ENCODE results near the gene PTP4A2.
"Not testable (repeated sequence)": the region's sequence is repeated elsewhere in the genome, so short reads cannot be mapped to it uniquely, and the experiment has no call there.

GRCh38 chr1:31925824-31926223 is 12.3 kb downstream of the PTP4A2 start:
- TF ChIP-seq CTCF (conservative IDR thresholded peaks at IDR 0.05); EZH2 (IDR thresholded peaks at IDR 0.05; ENCODE audit: low read depth): not testable (repeated sequence)

Measured in PC-9 (cell line).